ENCODE data around the gene RNF224. TPM values are rescaled to one million over a fixed set of nuclear protein-coding genes. Genes with fewer than 3 reads are reported as not detected.

RNF224 gene
- total and polyA plus RNA-seq, 2 experiments from 2014 or later, result 0.63 TPM; not detected in 1

DNA sequence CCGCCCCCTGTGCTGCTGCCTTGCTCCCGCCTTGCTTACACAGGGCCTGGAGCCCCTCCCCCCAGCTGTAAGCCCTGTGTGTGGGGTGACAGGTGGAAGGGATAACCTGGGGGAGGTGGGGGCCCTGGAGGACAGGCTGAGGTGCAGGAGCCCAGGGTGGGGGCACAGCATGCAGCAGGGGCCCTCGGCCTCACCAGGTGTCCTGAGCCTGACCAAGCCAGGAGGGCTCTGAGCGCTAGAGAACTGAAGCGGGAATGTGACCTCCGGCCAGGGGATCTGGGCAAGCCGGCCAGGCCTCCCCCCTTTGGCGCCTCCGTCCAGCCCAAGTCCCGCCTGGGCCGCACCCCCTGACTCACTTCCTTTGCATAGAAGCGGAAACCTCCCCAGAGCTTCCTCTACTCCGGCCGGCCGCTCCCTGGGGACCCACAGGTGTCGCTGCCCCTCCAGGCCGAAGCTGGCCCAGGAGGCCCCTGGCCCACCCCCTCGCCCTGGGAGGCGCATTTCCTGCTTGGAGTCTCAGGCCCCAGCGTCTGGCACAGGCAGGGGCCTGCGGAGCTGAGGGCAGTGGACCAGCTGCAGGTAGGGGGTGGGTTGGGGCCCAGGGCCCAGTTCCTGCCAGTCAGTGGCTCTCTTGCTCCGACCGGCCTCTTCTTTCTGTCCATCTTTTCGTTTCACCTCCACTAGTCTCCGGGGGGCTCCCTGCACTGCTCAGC is 50.2 kb downstream of the RNF224 start, which contains the start of gene TOR4A:
TSS of gene TOR4A (plus strand) at position 398 of the 713 bp plus-strand sequence. CDS start 964 bp downstream, outside the sequence.
- Mint-ChIP-seq H3K27me3 (ENCODE audit: insufficient read depth, low read depth, poor library complexity) (peaks cover 34% of the 10 kb centered on the region), H3K27ac (peak within 1 kb of the TSS; percentile 97), H3K9me3 (no peaks in the 10 kb centered on the region; the same call in 2 of the 3 replicates), H3K36me3 (ENCODE audit: low read depth) (peaks cover 7% of the 10 kb centered on the region), H3K4me1 (peaks cover 36% of the 10 kb centered on the region), H3K4me3 (peak within 1 kb of the TSS; percentile 68)
- H3F3A ChIP-seq (replicated peaks; ENCODE audit: low read depth), result peaks cover 15% of the 10 kb centered on the region; the same call in 1 of the 2 replicates
- H4K20me1 ChIP-seq (replicated peaks; ENCODE audit: insufficient read depth), result peaks cover 4% of the 10 kb centered on the region; the same call in 1 of the 2 replicates
- H3K4me2 ChIP-seq, result peak within 1 kb of the TSS; percentile 88
- H3K79me2 ChIP-seq (replicated peaks; ENCODE audit: insufficient read depth), result no peaks in the 10 kb centered on the region
- DNase-seq (ENCODE audit: low spot score) (peak; percentile 92), ATAC-seq (peak; percentile 32)
- no peaks in the 10 kb centered on the region for H3K36me3 ChIP-seq (ENCODE audit: insufficient read depth)
- H3K4me3 ChIP-seq, result peak within 1 kb of the TSS; percentile 64
- peak within 1 kb of the TSS; percentile 47; the same call in 1 of the 2 replicates for H2AFZ ChIP-seq
- TF ChIP-seq, protein P1, sequence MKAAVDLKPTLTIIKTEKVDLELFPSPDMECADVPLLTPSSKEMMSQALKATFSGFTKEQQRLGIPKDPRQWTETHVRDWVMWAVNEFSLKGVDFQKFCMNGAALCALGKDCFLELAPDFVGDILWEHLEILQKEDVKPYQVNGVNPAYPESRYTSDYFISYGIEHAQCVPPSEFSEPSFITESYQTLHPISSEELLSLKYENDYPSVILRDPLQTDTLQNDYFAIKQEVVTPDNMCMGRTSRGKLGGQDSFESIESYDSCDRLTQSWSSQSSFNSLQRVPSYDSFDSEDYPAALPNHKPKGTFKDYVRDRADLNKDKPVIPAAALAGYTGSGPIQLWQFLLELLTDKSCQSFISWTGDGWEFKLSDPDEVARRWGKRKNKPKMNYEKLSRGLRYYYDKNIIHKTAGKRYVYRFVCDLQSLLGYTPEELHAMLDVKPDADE (IDR thresholded peaks at IDR 0.05), result no peak; the same call in 1 of the 2 replicates
- no peak for TF ChIP-seq ZNF462 (CRISPR knock-in tag; IDR thresholded peaks at IDR 0.05)
- TF ChIP-seq REST (IDR thresholded peaks at IDR 0.05; ENCODE audit: unreplicated experiment), result no peak
- TF ChIP-seq CREB1 (CRISPR knock-in tag; IDR thresholded peaks at IDR 0.05; ENCODE audit: low read depth), result no peak
- no peak for TF ChIP-seq JUNB (IDR thresholded peaks at IDR 0.05; ENCODE audit: unreplicated experiment)
- no peak for TF ChIP-seq STAT1 (IDR thresholded peaks at IDR 0.05; ENCODE audit: unreplicated experiment)
- TF ChIP-seq POLR2AphosphoS5 (IDR thresholded peaks at IDR 0.05; ENCODE audit: low read depth), result peak; percentile 62
- TF ChIP-seq ZNF331 (CRISPR knock-in tag; IDR thresholded peaks at IDR 0.05; ENCODE audit: low read depth), result no peak
- TF ChIP-seq EZH2phosphoT487 (IDR thresholded peaks at IDR 0.05; ENCODE audit: unreplicated experiment), result no peak
- no peak for TF ChIP-seq NANOG (IDR thresholded peaks at IDR 0.05; ENCODE audit: borderline replicate concordance)
- peak in 1 of 2 experiments; percentile 43; a peak in 2 of 4 replicates for TF ChIP-seq CTCF (conservative IDR thresholded peaks at IDR 0.05; ENCODE audit: low read depth in 2 of 2)
- no peak for TF ChIP-seq EZH2 (IDR thresholded peaks at IDR 0.05; ENCODE audit: low read depth, unreplicated experiment)
- TF ChIP-seq ZNF114 (CRISPR knock-in tag; IDR thresholded peaks at IDR 0.05), result no peak
- peak within 1 kb of the TSS; percentile 94 for H3K27ac ChIP-seq (ENCODE audit: low read depth)
- peaks cover 12% of the 10 kb centered on the region for H3K4me1 ChIP-seq (ENCODE audit: insufficient read depth)
- H3K9me2 ChIP-seq (ENCODE audit: insufficient read depth), result no peaks in the 10 kb centered on the region
- H3K27me3 ChIP-seq (ENCODE audit: insufficient read depth), result peaks cover 11% of the 10 kb centered on the region
